SK-N-SH (cell line): Measurements from ENCODE around the gene SMIM21. TPM values are rescaled to one million over a fixed set of nuclear protein-coding genes. Genes with fewer than 3 reads are reported as not detected.

Experiments
- CTCF ChIA-PET: fragments of 300-600, 350-600 bp; formaldehyde crosslinking; extraction: SDS; loops from one replicate; lab custom pipeline; 2021; lab: Yijun Ruan, JAX
- POLR2A ChIA-PET: fragments of 350-600 bp; sonication (Branson Sonifier 250); formaldehyde crosslinking; extraction: SDS; loops from one replicate; lab custom pipeline; 2020; ENCODE audit warnings: antibody characterized with exemption, inconsistent platforms; lab: Yijun Ruan, JAX
- DNase-seq: peaks from one replicate; pipeline ENCODE4 v3.0.0; 2012
- H2AFZ ChIP-seq: fragments of 200-600 bp; sonication (generic); 2 replicates; pipeline ENCODE4 v1.8.1; 2016; ENCODE audit warnings: antibody characterized with exemption, mild to moderate bottlenecking, low read depth
- H3F3A ChIP-seq: fragments of 200-600 bp; sonication (generic); replicated peaks from 2 replicates; pipeline ENCODE3; 2016; ENCODE audit warnings: antibody characterized with exemption, mild to moderate bottlenecking; ENCODE audit not compliant: insufficient read depth
- H3K27ac ChIP-seq, 2 experiments: fragments of 200-500 bp in 1 of 2; fragments of 200-600 bp in 1 of 2; sonication (Bioruptor generic) in 1 of 2; sonication (generic), shearing (Covaris generic) in 1 of 2; 2 replicates each; pipeline versions ENCODE4 v1.5.1 to v1.6.1; 2014 to 2016; ENCODE audit warnings: low read depth in 2 of 2, inconsistent platforms in 1 of 2, low read length in 1 of 2, mild to moderate bottlenecking in 1 of 2, mixed read lengths in 1 of 2
- H3K27me3 ChIP-seq: fragments of 200-600 bp; sonication (generic), shearing (Covaris generic); 2 replicates; pipeline ENCODE4 v1.6.1; 2016; ENCODE audit warnings: mixed run types; ENCODE audit not compliant: insufficient read depth
- H3K36me3 ChIP-seq, 2 experiments: fragments of 200-500 bp in 1 of 2; fragments of 200-600 bp in 1 of 2; sonication (Bioruptor generic) in 1 of 2; sonication (generic) in 1 of 2; replicated peaks in 1 of 2; 2 replicates each; pipeline versions ENCODE3 to v1.5.1; 2014 to 2016; ENCODE audit warnings: low read length in 1 of 2, mild to moderate bottlenecking in 1 of 2; ENCODE audit not compliant: insufficient read depth in 2 of 2, control insufficient read depth in 1 of 2
- H3K4me1 ChIP-seq, 2 experiments: fragments of 200-500 bp in 1 of 2; fragments of 200-600 bp in 1 of 2; sonication (Bioruptor generic) in 1 of 2; sonication (generic), shearing (Covaris generic) in 1 of 2; 2 replicates each; pipeline versions ENCODE4 v1.5.1 to v1.6.1; 2014 to 2016; ENCODE audit warnings: low read depth in 1 of 2, low read length in 1 of 2, mixed run types in 1 of 2; ENCODE audit not compliant: insufficient read depth in 2 of 2, control insufficient read depth in 1 of 2
- H3K4me2 ChIP-seq: fragments of 200-600 bp; sonication (generic), shearing (Covaris generic); 2 replicates; pipeline ENCODE4 v1.6.1; 2017; ENCODE audit warnings: mixed run types
- H3K4me3 ChIP-seq, 2 experiments: fragments of 200-500 bp in 1 of 2; fragments of 200-600 bp in 1 of 2; sonication (Bioruptor generic) in 1 of 2; sonication (generic), shearing (Covaris generic) in 1 of 2; 2 replicates each; pipeline versions ENCODE4 v1.5.1 to v1.8.1; 2014 to 2016; ENCODE audit warnings: low read depth in 2 of 2, inconsistent platforms in 1 of 2, low read length in 1 of 2, mild to moderate bottlenecking in 1 of 2, mixed read lengths in 1 of 2, moderate library complexity in 1 of 2
- H3K79me2 ChIP-seq: fragments of 200-600 bp; sonication (generic); 2 replicates; pipeline ENCODE4 v1.8.1; 2017; ENCODE audit warnings: mild to moderate bottlenecking; ENCODE audit not compliant: insufficient read depth
- H3K9ac ChIP-seq: fragments of 200-600 bp; sonication (generic); 2 replicates; pipeline ENCODE4 v1.6.1; 2017; ENCODE audit warnings: mixed run types
- H3K9me2 ChIP-seq: fragments of 200-600 bp; sonication (generic); 2 replicates; pipeline ENCODE4 v1.6.1; 2017; ENCODE audit warnings: mixed run types
- H3K9me3 ChIP-seq: fragments of 200-600 bp; sonication (generic); 2 replicates; pipeline ENCODE4 v1.6.1; 2017; ENCODE audit warnings: mixed run types, mild to moderate bottlenecking, moderate library complexity
- H4K20me1 ChIP-seq: fragments of 200-600 bp; sonication (generic); 2 replicates; pipeline ENCODE4 v1.6.1; 2017; ENCODE audit warnings: mild to moderate bottlenecking, mixed run types; ENCODE audit not compliant: insufficient read depth
- CHD2 ChIP-seq: fragments of 150-350 bp; IDR thresholded peaks from 2 replicates; pipeline ENCODE4 v1.6.1; 2018; ENCODE audit warnings: low read length; ENCODE audit not compliant: partially characterized antibody
- ELF1 ChIP-seq: IDR thresholded peaks from 2 replicates; pipeline ENCODE4 v1.4.0; 2012
- EP300 ChIP-seq, 2 experiments: IDR thresholded peaks; 2 replicates each; pipeline versions ENCODE4 v1.4.0 to v1.6.1; 2012; ENCODE audit warnings: borderline replicate concordance in 1 of 2, low read depth in 1 of 2, low read length in 1 of 2
- FOSL2 ChIP-seq: IDR thresholded peaks from 2 replicates; pipeline ENCODE4 v1.4.0; 2012; ENCODE audit warnings: low read depth, mild to moderate bottlenecking, moderate library complexity, borderline replicate concordance
- FOXJ3 ChIP-seq: sonication (generic); formaldehyde crosslinking; IDR thresholded peaks from 2 replicates; pipeline ENCODE4 v1.5.1; 2020; ENCODE audit warnings: mild to moderate bottlenecking, missing genetic modification reagents
- FOXM1 ChIP-seq: IDR thresholded peaks from 2 replicates; pipeline ENCODE4 v1.4.0; 2012; ENCODE audit warnings: low read depth, mild to moderate bottlenecking
- GABPA ChIP-seq: IDR thresholded peaks from 2 replicates; pipeline ENCODE4 v1.4.0; 2012; ENCODE audit warnings: low read depth, mild to moderate bottlenecking
- GATA2 ChIP-seq: sonication (generic); formaldehyde crosslinking; IDR thresholded peaks from 2 replicates; pipeline ENCODE4 v1.5.0; 2020; ENCODE audit warnings: mild to moderate bottlenecking, missing genetic modification reagents
- JUND ChIP-seq: IDR thresholded peaks from 2 replicates; pipeline ENCODE4 v1.4.0; 2012
- MEF2A ChIP-seq: IDR thresholded peaks from 2 replicates; pipeline ENCODE4 v1.4.0; 2012; ENCODE audit warnings: low read depth, borderline replicate concordance
- NRF1 ChIP-seq: IDR thresholded peaks from 2 replicates; pipeline ENCODE4 v1.6.1; 2012; ENCODE audit warnings: low read depth, mild to moderate bottlenecking, low read length
- POLR2AphosphoS5 ChIP-seq: IDR thresholded peaks from 2 replicates; pipeline ENCODE4 v1.6.1; 2012; ENCODE audit warnings: low read depth, low read length
- RAD21 ChIP-seq: IDR thresholded peaks from 2 replicates; pipeline ENCODE4 v1.6.1; 2012; ENCODE audit warnings: mild to moderate bottlenecking, low read length
- RFX5 ChIP-seq: IDR thresholded peaks from 2 replicates; pipeline ENCODE4 v1.6.1; 2012; ENCODE audit warnings: mild to moderate bottlenecking, improper control_type of control experiment, low read length
- SMC3 ChIP-seq: IDR thresholded peaks from 2 replicates; pipeline ENCODE4 v1.6.1; 2012; ENCODE audit warnings: low read depth, low read length, improper control_type of control experiment
- TAF1 ChIP-seq: IDR thresholded peaks from 2 replicates; pipeline ENCODE4 v1.6.1; 2012; ENCODE audit warnings: low read depth, mild to moderate bottlenecking, low read length, moderate library complexity, borderline replicate concordance
- TCF12 ChIP-seq: IDR thresholded peaks from 2 replicates; pipeline ENCODE4 v1.4.0; 2012
- TEAD4 ChIP-seq: IDR thresholded peaks from 2 replicates; pipeline ENCODE4 v1.4.0; 2012; ENCODE audit warnings: mild to moderate bottlenecking, borderline replicate concordance; ENCODE audit not compliant: insufficient read depth
- USF1 ChIP-seq: IDR thresholded peaks from 2 replicates; pipeline ENCODE4 v1.4.0; 2012; ENCODE audit warnings: low read depth, borderline replicate concordance
- WGBS: methylation state at CpG from one replicate; pipeline ENCODE4 v1.1.6; 2017; ENCODE audit warnings: low lambda C conversion rate; 5-methylcytosine and 5-hydroxymethylcytosine counted together
- polyA plus RNA-seq, 3 experiments: library from polyadenylated mRNA; depleted of rRNA; stranded (reverse); fragments of >200 nt; gene quantifications; 2 replicates each; pipeline ENCODE4 v1.2.3, GENCODE V29; 2012
- TF ChIP-seq, protein P1 (sequence below): fragments of 150-350 bp; IDR thresholded peaks from 2 replicates; pipeline ENCODE4 v1.6.1; 2017; ENCODE audit warnings: antibody characterized with exemption, low read length, low read depth, borderline replicate concordance
- TF ChIP-seq, protein P2 (sequence below): IDR thresholded peaks from 2 replicates; pipeline ENCODE4 v1.6.1; 2012; ENCODE audit warnings: mild to moderate bottlenecking, low read depth, low read length, moderate library complexity
- TF ChIP-seq, protein P3 (sequence below): fragments of 200-600 bp; sonication (generic); IDR thresholded peaks from 2 replicates; pipeline ENCODE4 v1.6.1; 2017; ENCODE audit warnings: antibody characterized with exemption, mild to moderate bottlenecking, moderate library complexity

Gene SMIM21
- polyA plus RNA-seq, 1 of the 3 experiments (the other 2 are of a cell fraction), result not detected

DNA sequence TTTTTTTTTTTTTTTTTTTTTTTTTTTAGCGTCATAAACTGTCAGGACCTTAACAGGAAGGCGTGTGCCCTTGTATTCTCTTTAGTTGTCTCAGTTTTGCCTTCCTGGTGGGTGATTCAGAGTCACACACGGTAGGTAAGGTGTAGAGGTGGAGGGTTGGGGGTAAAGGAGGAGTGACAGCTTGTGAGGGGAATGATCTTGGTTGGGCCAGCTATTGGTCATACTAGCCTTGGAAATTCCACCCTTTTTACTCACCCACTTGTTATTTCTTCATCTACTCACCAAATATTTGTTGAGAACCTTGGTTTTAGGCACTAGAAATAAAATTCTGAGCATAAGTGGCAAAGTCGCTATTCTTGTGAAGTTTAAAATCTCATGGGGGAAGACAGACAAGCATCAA is 22.2 kb downstream of the SMIM21 start:
- Histone ChIP-seq H3K4me1 (no peaks in the 10 kb centered on the region), H3K4me3 (no peak overlapping the region), H3K27ac (no peak overlapping the region), H3K9me3 (no peaks in the 10 kb centered on the region), H3F3A (no peaks in the 10 kb centered on the region), H3K79me2 (no peaks in the 10 kb centered on the region), H3K4me2 (no peak overlapping the region), H2AFZ (no peak overlapping the region), H3K9me2 (no peaks in the 10 kb centered on the region), H4K20me1 (no peaks in the 10 kb centered on the region), H3K27me3 (no peaks in the 10 kb centered on the region), H3K36me3 (no peaks in the 10 kb centered on the region), H3K9ac (no peak overlapping the region)
- ChIA-PET CTCF (no interaction called here), POLR2A (no interaction called here)
- 60% methylated on average over 4 of the region's 4 CpGs for WGBS
- DNase-seq, result no peak
- TF ChIP-seq NRF1, result no peak
- TF ChIP-seq TEAD4, result no peak
- TF ChIP-seq EP300 (IDR thresholded peaks at IDR 0.05; ENCODE audit: borderline replicate concordance in 1 of 2, low read depth in 1 of 2, low read length in 1 of 2), result no peak
- TF ChIP-seq FOSL2, result no peak
- TF ChIP-seq TAF1, result no peak
- TF ChIP-seq RFX5, result no peak
- TF ChIP-seq MEF2A, result no peak
- TF ChIP-seq, protein P1, sequence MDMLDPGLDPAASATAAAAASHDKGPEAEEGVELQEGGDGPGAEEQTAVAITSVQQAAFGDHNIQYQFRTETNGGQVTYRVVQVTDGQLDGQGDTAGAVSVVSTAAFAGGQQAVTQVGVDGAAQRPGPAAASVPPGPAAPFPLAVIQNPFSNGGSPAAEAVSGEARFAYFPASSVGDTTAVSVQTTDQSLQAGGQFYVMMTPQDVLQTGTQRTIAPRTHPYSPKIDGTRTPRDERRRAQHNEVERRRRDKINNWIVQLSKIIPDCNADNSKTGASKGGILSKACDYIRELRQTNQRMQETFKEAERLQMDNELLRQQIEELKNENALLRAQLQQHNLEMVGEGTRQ, result no peak
- TF ChIP-seq RAD21, result no peak
- no peak for TF ChIP-seq GABPA
- no peak for TF ChIP-seq GATA2 (CRISPR knock-in tag)
- no peak for TF ChIP-seq POLR2AphosphoS5

DNA sequence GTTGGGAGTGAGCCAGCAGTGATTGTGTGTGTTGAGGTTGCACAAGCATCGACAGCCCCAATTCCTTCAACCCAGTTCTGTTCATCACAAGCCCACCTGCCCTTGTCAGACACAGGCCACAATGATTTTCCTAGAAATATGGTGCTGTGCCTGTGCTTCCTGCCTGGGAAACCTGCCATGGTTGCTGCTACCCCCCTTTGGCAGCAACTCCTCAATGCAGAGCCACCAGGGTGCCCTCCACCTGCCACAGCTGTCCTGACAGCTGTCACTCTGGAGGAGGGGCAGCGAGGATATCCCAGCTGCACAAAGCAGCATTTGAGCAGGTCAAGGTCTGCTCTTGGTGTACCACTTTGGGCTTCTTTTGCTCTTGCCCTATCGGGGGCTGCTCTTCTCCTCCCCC is 27.1 kb downstream of the SMIM21 start:
- Histone ChIP-seq H3K27ac (no peak overlapping the region), H2AFZ (no peak overlapping the region), H3K9me2 (no peaks in the 10 kb centered on the region), H3K4me2 (no peak overlapping the region), H3K79me2 (no peaks in the 10 kb centered on the region), H3K4me1 (no peaks in the 10 kb centered on the region), H3F3A (no peaks in the 10 kb centered on the region), H3K9me3 (no peaks in the 10 kb centered on the region), H3K36me3 (no peaks in the 10 kb centered on the region), H3K27me3 (no peaks in the 10 kb centered on the region; the same call in 1 of the 2 replicates), H3K9ac (no peak overlapping the region), H4K20me1 (no peaks in the 10 kb centered on the region), H3K4me3 (no peak overlapping the region)
- DNase-seq, result no peak
- CTCF ChIA-PET, result no interaction called here
- WGBS, result 64% methylated on average over 3 of the region's 3 CpGs
- POLR2A ChIA-PET, result no interaction called here
- TF ChIP-seq, protein P2, sequence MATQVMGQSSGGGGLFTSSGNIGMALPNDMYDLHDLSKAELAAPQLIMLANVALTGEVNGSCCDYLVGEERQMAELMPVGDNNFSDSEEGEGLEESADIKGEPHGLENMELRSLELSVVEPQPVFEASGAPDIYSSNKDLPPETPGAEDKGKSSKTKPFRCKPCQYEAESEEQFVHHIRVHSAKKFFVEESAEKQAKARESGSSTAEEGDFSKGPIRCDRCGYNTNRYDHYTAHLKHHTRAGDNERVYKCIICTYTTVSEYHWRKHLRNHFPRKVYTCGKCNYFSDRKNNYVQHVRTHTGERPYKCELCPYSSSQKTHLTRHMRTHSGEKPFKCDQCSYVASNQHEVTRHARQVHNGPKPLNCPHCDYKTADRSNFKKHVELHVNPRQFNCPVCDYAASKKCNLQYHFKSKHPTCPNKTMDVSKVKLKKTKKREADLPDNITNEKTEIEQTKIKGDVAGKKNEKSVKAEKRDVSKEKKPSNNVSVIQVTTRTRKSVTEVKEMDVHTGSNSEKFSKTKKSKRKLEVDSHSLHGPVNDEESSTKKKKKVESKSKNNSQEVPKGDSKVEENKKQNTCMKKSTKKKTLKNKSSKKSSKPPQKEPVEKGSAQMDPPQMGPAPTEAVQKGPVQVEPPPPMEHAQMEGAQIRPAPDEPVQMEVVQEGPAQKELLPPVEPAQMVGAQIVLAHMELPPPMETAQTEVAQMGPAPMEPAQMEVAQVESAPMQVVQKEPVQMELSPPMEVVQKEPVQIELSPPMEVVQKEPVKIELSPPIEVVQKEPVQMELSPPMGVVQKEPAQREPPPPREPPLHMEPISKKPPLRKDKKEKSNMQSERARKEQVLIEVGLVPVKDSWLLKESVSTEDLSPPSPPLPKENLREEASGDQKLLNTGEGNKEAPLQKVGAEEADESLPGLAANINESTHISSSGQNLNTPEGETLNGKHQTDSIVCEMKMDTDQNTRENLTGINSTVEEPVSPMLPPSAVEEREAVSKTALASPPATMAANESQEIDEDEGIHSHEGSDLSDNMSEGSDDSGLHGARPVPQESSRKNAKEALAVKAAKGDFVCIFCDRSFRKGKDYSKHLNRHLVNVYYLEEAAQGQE, result no peak
- TF ChIP-seq CHD2 (no peak), EP300 (IDR thresholded peaks at IDR 0.05; ENCODE audit: borderline replicate concordance in 1 of 2, low read depth in 1 of 2, low read length in 1 of 2) (no peak), ELF1 (no peak), GABPA (no peak), USF1 (no peak), SMC3 (no peak), TCF12 (no peak), FOXJ3 (no peak), JUND (no peak), TEAD4 (no peak), RFX5 (no peak), GATA2 (CRISPR knock-in tag) (no peak), FOXM1 (no peak)
- TF ChIP-seq, protein P3, sequence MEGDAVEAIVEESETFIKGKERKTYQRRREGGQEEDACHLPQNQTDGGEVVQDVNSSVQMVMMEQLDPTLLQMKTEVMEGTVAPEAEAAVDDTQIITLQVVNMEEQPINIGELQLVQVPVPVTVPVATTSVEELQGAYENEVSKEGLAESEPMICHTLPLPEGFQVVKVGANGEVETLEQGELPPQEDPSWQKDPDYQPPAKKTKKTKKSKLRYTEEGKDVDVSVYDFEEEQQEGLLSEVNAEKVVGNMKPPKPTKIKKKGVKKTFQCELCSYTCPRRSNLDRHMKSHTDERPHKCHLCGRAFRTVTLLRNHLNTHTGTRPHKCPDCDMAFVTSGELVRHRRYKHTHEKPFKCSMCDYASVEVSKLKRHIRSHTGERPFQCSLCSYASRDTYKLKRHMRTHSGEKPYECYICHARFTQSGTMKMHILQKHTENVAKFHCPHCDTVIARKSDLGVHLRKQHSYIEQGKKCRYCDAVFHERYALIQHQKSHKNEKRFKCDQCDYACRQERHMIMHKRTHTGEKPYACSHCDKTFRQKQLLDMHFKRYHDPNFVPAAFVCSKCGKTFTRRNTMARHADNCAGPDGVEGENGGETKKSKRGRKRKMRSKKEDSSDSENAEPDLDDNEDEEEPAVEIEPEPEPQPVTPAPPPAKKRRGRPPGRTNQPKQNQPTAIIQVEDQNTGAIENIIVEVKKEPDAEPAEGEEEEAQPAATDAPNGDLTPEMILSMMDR, result no peak
